Breast epithelium (tissue), 4 donors: ENCODE measurements around the gene ECD. TPM values are rescaled to one million over a fixed set of nuclear protein-coding genes. Genes with fewer than 3 reads are reported as not detected.
A peak's percentile ranks its signal among the peaks of the same experiment; 100 is the strongest.

ENCODE experiments used
- DNase-seq, 2 donors: peaks; one replicate each; pipeline ENCODE4 v3.0.0-alpha.2; 2019; ENCODE audit warnings: low spot score in 2 of 2
- H3K27ac ChIP-seq, 2 donors: fragments of 200-600 bp; sonication (generic) in 1 of 2; one replicate each; pipeline ENCODE4 v1.5.1; 2016 to 2019; ENCODE audit warnings: mild to moderate bottlenecking in 1 of 2
- H3K27me3 ChIP-seq, 2 donors: fragments of 200-600 bp; sonication (generic) in 1 of 2; one replicate each; pipeline versions ENCODE4 v1.5.1 to v1.6.0; 2017 to 2019; ENCODE audit warnings: control low read depth in 1 of 2, mild to moderate bottlenecking in 1 of 2
- H3K36me3 ChIP-seq: fragments of 200-600 bp; one replicate; pipeline ENCODE4 v1.5.1; 2019
- H3K4me1 ChIP-seq, 2 donors: fragments of 200-600 bp; sonication (generic); one replicate each; pipeline ENCODE4 v1.5.1; 2016 to 2019; ENCODE audit warnings: control low read depth in 1 of 2
- H3K4me3 ChIP-seq, 3 donors: fragments of 200-600 bp; sonication (generic); 1 replicate in 2 of 3; 2 replicates in 1 of 3; pipeline ENCODE4 v1.5.1; 2016 to 2019; ENCODE audit warnings: mild to moderate bottlenecking in 3 of 3, moderate library complexity in 2 of 3
- H3K9me3 ChIP-seq, 2 donors: fragments of 200-600 bp; sonication (generic) in 1 of 2; one replicate each; pipeline ENCODE4 v1.5.1; 2016 to 2019; ENCODE audit warnings: control low read depth in 1 of 2
- CTCF ChIP-seq, 3 donors: fragments of 450-650 bp; IDR thresholded peaks; one replicate each; pipeline ENCODE4 v1.5.1; 2016 to 2017; ENCODE audit warnings: antibody characterized with exemption in 3 of 3, mild to moderate bottlenecking in 3 of 3, moderate library complexity in 3 of 3
- POLR2A ChIP-seq: fragments of 450-650 bp; IDR thresholded peaks from one replicate; pipeline ENCODE4 v1.6.1; 2016; ENCODE audit warnings: antibody characterized with exemption, mild to moderate bottlenecking, moderate library complexity
- POLR2AphosphoS5 ChIP-seq, 3 donors: sonication (generic); formaldehyde crosslinking; IDR thresholded peaks; one replicate each; pipeline ENCODE4 v1.6.1; 2017; ENCODE audit warnings: antibody characterized with exemption in 3 of 3
- intact Hi-C: fragments of 100-400 bp; cut with DNase I; formaldehyde crosslinking; loops from one replicate; pipeline ENCODE4 v1.15.1; 2023; ENCODE audit warnings: low total_unique reads
- total RNA-seq, 3 donors: library from RNA; depleted of rRNA; stranded (reverse); fragments of >200 nt; gene quantifications; one replicate each; pipeline ENCODE4 v1.1.0, GENCODE V29; 2016

The ECD gene
- total RNA-seq, 3 donors from 2014 or later: 34.9 to 49.2 (median 39.3) TPM

GRCh38 chr10:73095481-73096021, 72.3 kb downstream of the ECD start:
- no peak for DNase-seq
- Histone ChIP-seq H3K36me3 (no peaks in the 10 kb centered on the region), H3K27me3 (no peaks in the 10 kb centered on the region), H3K4me3 (peak overlapping the region; percentile 66 to 83 (median 76)), H3K27ac (peak overlapping the region; percentile 95 to 96), H3K4me1 (peaks cover 0 to 9% of the 10 kb centered on the region in 2 donors), H3K9me3 (no peaks in the 10 kb centered on the region)
- TF ChIP-seq CTCF (IDR thresholded peaks at IDR 0.05) (no peak), POLR2AphosphoS5 (IDR thresholded peaks at IDR 0.05) (no peak), POLR2A (no peak)
- intact Hi-C loops: no loop called here

- Histone ChIP-seq H3K4me1 (peaks cover 0 to 9% of the 10 kb centered on the region in 2 donors), H3K27ac (peak overlapping the region; percentile 95 to 96), H3K4me3 (peak overlapping the region; percentile 66 to 83 (median 76)), H3K27me3 (no peaks in the 10 kb centered on the region), H3K9me3 (no peaks in the 10 kb centered on the region), H3K36me3 (no peaks in the 10 kb centered on the region)
- TF ChIP-seq POLR2AphosphoS5 (IDR thresholded peaks at IDR 0.05) (no peak), POLR2A (no peak), CTCF (IDR thresholded peaks at IDR 0.05) (no peak)
- DNase-seq: no peak
- intact Hi-C loops: no loop called here
These were observed 72.8 kb downstream of the ECD start for GRCh38 chr10:73094986-73095480.

- H3K9me3 ChIP-seq: no peaks in the 10 kb centered on the region
- H3K4me1 ChIP-seq: peaks cover 0 to 9% of the 10 kb centered on the region in 2 donors
- H3K4me3 ChIP-seq: peak overlapping the region; percentile 35 to 76 (median 66)
- H3K36me3 ChIP-seq: no peaks in the 10 kb centered on the region
- no peaks in the 10 kb centered on the region for H3K27me3 ChIP-seq
- peak overlapping the region in 1 of 2 donors; percentile 11 for H3K27ac ChIP-seq
- intact Hi-C loops: no loop called here
- DNase-seq: no peak
- TF ChIP-seq CTCF (IDR thresholded peaks at IDR 0.05) (no peak), POLR2AphosphoS5 (IDR thresholded peaks at IDR 0.05) (no peak), POLR2A (no peak)
These were observed 73.6 kb downstream of the ECD start for GRCh38 chr10:73093922-73094850.

GRCh38 chr10:73092830-73093229, 75.0 kb downstream of the ECD start:
- Histone ChIP-seq H3K27me3 (no peaks in the 10 kb centered on the region), H3K36me3 (no peaks in the 10 kb centered on the region), H3K4me3 (no peak overlapping the region), H3K9me3 (no peaks in the 10 kb centered on the region), H3K27ac (no peak overlapping the region), H3K4me1 (peaks cover 0 to 9% of the 10 kb centered on the region in 2 donors)
- intact Hi-C loops: no loop called here
- no peak for DNase-seq
- TF ChIP-seq POLR2AphosphoS5 (IDR thresholded peaks at IDR 0.05) (no peak), POLR2A (no peak)

- Histone ChIP-seq H3K9me3 (no peaks in the 10 kb centered on the region), H3K4me3 (no peak overlapping the region), H3K4me1 (no peaks in the 10 kb centered on the region), H3K36me3 (no peaks in the 10 kb centered on the region), H3K27me3 (no peaks in the 10 kb centered on the region), H3K27ac (no peak overlapping the region)
- TF ChIP-seq POLR2AphosphoS5 (IDR thresholded peaks at IDR 0.05) (no peak), CTCF (IDR thresholded peaks at IDR 0.05) (no peak), POLR2A (no peak)
- no peak for DNase-seq
- intact Hi-C loops: no loop called here
These were observed 79.5 kb downstream of the ECD start for GRCh38 chr10:73088304-73088703.
